ENCODE measurements around the gene DUS2.

The DUS2 gene

DNA sequence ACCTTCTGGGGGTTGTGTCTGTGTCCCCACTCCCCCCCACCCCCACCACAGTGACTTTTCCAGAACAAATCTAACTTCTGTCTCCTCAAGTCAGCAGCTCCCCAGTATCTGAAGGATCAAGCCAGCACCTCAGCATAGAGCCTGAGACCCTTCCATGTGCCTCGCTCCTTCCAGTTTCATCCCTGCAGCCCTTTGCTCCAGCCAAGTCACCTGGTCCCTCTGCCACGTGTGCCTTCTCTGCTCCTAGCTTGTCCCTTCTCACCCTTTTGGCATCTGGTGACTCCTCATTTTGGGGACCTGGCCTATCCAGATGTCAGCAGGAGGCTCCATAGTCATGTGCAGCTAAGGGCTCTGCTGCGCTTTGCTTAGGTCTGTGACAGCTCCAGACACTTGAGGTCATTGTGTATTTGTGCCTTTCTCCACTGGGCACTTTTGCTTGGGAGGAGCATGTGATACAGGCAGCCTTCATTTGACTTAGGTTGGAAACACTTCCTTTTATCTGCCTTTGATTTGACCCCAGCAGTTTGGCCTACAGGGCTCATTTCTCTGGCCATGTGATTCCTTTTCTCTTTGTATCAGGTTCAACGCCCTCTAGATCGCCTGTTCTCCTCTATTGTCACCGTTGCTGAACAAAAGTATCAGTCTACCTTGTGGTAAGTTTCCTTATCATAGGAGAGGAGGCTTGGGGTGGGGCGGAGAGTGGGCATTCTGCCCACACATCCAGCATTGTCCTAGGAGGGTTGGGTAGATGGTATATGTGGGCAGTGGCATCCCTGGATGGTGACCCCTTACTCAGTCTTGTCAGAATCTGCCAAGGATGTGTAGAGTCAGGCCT, 55.0 kb downstream of the DUS2 start:
- DNase-seq (ENCODE audit: low spot score): no peak

DNA sequence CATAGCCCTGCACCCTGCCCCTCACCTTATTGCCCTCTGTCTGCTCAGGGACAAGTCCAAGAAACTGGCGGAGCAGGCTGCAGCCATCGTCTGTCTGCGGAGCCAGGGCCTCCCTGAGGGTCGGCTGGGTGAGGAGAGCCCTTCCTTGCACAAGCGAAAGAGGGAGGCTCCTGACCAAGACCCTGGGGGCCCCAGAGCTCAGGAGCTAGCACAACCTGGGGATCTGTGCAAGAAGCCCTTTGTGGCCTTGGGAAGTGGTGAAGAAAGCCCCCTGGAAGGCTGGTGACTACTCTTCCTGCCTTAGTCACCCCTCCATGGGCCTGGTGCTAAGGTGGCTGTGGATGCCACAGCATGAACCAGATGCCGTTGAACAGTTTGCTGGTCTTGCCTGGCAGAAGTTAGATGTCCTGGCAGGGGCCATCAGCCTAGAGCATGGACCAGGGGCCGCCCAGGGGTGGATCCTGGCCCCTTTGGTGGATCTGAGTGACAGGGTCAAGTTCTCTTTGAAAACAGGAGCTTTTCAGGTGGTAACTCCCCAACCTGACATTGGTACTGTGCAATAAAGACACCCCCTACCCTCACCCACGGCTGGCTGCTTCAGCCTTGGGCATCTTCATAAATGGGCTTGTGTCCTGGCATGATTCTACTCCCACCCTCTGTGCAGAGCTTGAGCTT, 55.8 kb downstream of the DUS2 start:
- no peak for DNase-seq (ENCODE audit: low spot score)

DNA sequence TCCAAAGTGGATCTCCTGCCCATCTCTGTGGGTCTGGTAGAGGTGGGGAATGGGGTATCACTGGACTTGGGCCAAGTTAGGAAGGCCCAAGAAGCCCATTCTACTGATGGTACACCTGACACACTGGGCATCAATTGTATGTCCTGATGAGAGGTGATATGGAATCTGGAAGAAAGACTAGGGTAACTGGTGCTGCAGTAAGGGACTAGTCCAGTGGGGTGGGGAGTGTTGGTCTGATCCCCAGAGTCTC, 56.2 kb downstream of the DUS2 start:
- DNase-seq (ENCODE audit: low spot score): no peak

DNA sequence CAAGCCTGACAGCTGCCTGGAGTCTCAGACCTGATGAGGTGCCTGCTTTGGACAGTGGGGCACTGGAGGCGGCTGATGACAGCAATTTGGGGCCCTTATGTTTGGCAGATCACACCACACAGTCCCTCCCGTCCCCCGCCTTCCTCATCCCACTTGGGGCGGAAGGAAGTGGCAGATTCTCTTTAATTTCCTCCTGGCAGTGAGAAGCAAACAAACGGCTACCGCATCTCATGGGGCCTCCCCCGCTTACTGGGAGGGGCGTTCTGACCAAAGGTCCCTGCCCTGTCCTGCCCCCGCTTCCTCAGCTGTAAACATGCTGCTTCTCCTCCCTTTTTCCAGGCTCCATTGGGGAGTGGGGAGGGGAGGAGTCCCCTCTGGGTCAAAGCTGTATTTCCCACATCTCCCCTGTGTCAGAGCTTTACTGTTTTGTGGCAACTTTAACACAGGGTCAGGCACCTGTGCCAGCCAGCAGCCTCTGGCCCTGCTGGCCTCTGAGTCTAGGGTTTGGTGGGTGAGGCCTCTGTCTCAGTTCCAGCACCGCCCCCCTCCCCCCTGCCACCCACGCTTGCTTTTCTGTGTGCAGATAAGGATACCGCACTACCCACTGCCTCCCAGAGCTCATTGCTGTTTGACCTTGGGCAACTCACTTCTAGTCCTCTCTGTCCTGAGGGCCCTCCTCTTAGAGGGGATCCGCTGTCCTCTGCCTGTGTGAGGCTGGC, 56.7 kb downstream of the DUS2 start:
- DNase-seq (ENCODE audit: low spot score): no peak

DNA sequence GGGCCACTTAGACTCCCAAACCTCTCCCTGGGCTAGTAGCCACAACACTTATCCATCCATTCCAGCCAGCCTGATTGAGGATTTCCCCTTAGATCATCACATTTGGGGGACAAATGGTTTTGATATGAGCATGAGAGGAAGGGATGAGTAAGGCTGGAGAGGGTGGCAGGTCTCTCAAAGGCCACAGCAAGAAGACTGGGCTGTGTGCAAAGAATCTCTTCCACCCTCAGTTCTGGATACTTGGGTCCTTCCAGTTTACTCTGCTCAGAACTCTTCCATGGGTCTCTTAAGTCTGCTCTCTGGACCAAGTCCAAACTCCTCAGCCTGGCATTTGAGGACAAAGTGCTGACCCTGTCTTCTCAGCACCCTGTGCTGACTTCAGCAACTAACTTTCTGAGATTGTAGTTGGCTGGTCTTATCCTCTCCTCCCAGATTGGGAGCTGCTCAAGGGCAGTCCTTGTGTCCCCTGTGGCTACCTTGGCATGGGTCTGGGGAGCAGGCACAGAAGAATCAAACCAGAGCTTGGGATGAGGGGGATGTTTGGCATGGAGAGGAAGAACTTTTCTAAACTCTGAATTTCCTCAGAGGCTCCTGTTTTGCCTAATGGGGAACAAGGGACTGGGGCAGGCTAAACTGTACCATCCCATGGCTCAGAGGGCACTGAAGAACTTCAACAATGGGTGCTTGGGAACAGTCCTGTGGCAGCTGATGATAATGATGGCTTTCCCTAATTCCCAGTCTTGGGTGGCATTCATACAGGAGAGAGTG, 59.0 kb downstream of the DUS2 start:
- DNase-seq (ENCODE audit: low spot score): no peak

DNA sequence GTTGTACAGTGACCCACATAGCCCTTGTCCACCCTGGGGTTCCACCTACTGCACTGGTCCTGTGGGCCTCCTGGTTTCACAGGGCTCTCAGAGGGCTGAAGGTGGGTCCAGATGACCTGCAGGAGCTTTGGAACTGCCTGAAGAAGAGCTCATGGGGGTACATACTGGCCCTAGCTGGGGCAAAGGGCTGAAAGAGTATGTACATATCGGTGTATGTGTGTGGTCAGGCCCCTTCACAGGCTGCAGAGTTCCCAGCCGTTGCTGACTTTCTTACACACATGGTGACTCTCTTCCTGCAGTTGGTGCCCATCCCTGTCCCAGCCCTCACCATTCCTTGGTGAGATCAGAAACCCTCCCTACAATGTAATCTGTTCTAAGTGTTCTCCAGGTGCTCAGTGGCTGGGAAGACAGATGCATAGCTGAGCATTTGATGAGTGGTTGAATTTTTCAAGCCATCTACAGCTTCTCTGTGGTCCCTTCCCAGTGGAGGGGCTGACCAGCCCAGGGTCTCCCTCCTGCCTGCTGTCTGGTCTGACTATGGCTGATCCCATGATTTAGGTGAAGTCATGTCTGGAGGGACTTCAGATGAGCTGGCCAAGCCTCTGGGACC, 59.6 kb downstream of the DUS2 start:
- no peak for DNase-seq (ENCODE audit: low spot score)

DNA sequence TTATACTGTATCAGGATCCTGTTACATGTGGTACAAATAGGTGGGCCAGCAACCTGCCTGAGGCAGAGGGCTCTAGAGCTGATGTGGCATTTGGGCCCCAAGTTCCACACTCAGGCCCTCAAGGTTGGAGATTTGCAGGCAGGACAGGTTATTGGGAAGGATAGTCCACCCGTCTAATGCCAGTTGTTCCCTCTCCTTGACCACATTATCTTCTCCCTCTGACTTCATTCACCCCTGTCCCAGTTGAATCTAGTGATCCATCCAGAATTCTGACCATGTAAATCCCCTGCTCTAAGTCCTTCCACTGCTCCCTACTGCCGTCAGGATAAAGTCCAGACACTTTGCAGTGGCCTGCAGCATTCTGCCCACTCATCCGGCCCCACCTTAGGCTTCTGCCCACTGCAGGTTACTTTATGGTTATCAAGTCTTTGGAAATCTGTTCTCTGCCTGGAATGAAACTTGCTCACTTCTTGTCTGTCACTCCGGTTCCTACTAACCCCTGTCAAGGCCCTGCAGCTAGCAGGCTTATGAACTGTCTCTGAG, 60.2 kb downstream of the DUS2 start:
- no peak for DNase-seq (ENCODE audit: low spot score)

DNA sequence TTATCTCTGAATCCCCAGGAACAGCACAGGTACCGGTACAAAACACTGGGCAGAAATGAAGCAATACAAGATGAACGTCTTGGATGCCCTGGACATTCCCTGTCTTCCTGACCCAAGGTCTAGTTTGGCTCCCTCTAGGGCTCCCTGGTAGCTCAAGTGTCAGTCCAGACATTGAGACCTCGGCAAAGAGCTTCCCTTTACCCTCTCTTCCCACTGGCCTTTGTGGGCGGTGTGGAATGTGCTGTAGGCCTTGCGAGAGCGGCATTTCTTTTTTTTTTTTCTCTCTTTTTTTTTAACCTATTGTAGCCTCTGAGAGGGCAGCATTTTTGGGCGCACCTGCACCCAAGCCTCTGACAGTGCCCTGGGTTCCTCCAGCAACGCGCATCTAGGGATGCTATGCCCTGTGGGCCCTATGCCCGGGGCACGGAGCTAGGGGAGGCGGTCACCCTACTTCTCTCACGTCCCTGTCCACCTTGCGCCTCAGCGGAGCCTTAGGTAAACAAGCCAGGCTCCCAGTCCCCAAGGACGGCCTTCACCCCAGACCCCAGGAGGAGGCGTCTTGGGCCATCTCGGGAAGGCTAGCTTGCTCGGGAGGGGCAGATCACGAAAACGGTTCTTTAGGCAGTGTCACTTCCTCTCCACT, 60.9 kb downstream of the DUS2 start:
- peak; percentile 62 for DNase-seq (ENCODE audit: low spot score)

DNA sequence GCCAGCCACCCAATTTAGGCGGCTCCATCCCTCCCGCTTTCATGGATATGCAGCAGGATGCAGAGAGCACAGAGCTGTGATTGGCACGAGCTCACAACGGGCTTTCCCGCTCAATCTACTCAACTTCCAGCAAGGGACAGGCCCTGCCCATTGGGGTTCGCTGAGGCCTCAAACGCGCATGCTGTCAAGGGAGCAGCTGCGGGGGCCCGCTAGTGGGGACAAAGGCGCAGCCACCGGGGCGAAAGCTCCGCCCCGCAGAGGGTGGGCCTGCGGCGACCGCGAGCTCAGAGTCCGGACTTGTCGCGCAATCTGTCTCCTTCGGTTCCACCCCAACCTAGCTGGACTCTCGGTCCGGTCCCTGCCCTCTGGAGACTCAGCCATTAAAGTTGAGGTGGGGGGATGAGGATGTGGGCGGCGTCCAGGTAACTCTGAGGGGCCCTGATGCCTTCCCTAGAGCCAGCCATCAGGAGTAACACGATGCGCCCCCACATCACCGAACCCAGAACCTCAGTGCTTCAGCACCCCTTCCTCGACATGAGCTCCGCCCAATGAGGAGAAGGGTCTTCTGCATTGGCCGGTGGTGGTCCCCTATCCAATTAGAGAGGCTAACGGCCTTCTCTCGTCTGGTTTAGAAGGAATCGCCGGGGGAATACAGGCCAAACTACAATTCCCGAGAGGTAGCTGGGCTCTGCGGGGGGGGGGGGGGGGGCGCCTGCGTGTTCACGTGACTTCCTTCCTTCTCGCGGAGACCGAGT, 61.6 kb downstream of the DUS2 start:
- peak; percentile 96 for DNase-seq (ENCODE audit: low spot score)

DNA sequence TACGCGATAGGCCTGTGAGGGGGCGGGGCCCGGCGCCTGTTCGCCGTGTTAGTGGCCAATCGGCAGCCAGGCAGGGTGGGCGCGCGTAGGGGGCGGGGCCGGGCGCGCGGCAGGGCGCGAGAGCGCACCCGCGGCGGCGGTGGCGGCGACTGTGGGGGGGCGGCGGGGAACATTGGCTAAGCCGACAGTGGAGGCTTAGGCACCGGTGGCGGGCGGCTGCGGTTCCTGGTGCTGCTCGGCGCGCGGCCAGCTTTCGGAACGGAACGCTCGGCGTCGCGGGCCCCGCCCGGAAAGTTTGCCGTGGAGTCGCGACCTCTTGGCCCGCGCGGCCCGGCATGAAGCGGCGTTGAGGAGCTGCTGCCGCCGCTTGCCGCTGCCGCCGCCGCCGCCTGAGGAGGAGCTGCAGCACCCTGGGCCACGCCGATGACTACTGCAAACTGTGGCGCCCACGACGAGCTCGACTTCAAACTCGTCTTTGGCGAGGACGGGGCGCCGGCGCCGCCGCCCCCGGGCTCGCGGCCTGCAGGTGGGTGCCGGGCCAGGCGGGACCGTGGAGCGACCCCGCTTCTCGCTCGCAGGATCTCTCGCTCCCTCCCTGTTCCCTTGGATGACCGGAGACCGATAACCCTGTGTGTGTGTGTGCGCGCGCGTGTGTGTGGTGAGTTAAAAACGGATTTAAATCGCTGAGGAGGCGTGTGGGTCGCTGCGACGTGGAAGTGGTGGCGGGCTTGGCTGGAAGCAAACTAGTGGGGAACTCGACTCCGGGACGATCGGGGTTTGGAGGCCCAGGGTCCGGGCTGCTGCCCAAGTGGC, 62.4 kb downstream of the DUS2 start, which contains the start of gene NFATC3:
NFATC3 (plus strand) TSS at position 112 of the 813 bp plus-strand sequence; CDS start at position 424, 312 bp downstream.
- DNase-seq (ENCODE audit: low spot score): peak; percentile 69

DNA sequence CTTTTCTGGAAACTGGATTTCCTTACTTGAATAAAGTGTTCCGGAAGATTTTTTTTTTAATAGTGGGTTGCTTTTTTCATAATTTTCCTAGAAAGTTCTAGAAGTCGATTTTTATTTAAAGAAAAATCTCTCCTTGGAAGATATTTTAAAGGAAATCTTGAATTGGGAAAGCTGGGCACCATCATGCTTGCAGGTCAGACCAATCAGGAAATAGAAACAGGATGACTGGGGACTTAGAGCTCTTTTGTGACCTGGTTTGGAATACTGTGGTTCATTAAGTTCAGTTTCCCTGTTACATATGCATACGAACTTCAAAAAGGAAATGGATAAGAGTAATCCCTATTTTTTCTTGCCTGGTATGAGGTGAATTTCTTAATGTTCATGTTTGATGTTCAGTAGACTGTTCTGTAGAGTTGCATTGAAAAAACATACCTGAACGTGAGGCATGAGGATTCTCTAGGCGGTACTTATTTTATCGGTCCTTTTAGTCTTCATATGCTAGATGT, 63.3 kb downstream of the DUS2 start:
- DNase-seq (ENCODE audit: low spot score): peak; percentile 37

DNA sequence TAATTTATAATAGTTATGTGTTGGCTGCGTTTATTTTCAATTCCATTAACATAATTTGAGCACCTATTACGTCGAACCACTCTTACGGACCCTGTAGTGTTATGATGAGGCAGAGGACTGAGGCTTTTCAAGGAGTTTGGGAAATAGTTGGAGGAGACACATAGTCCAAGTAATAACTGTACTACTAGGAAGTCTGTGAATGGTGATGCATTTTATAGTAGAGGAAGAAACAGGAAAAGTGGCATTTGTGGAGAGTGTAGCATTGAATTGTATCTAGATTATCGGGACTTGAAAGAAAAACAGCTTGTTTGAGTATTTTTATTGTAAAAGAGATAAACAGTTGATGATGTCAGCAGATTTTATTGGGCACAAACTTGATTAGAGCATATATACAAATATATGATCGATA, 63.8 kb downstream of the DUS2 start:
- DNase-seq (ENCODE audit: low spot score): no peak

DNA sequence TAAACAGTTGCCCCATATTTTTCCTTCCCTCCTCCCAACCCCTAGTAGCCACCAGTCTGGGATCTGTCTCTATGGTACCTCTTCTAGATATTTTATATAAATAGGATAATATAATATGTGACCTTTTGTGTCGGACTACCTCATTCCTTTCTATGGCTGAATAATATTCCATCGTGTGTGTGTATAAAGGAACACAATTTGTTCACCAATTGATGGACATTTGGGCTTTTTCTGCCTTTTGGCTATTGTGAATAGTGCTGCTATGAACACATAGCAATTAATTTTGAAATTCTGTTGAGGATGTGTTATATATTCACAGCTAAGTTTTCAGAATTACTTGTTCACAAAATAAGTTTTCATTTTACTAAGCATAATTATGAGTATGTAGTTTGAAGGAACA, 64.6 kb downstream of the DUS2 start:
- DNase-seq (ENCODE audit: low spot score): no peak

DNA sequence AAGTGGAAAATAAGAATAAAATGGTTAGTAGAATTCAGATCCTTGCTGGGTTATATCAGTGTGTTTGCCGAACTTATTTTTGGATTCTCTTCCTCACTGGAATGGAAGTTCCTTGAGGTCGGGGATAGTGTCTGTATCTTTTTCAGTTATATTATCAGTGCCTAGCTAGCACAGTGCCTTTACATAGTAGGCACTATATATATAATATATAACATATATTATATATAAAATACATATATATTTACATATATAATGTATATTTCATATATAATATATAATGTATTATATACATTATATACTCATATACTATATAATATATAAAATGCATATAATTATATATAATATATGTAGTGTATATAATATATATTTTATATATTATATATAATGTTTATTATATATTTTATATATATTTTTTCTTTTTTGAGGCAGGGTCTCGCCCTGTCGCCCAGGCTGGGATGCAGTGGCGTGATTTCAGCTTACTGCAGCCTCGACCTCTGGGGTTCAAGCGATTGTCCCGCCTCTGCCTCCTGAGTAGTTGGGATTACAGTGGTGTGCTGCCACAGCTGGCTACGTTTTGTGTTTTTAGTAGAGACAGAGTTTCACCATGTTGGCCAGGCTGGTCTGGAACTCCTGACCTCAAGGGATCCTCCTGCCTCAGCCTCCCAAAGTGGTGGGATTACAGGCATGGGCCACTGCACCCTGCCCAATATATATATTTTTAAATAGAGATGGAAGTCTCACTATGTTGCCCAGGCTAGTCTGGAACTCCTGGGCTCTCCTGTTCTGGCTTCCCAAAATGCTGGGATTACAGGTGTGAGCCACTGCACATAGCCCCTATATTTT, 65.3 kb downstream of the DUS2 start:
- DNase-seq (ENCODE audit: low spot score): no peak

DNA sequence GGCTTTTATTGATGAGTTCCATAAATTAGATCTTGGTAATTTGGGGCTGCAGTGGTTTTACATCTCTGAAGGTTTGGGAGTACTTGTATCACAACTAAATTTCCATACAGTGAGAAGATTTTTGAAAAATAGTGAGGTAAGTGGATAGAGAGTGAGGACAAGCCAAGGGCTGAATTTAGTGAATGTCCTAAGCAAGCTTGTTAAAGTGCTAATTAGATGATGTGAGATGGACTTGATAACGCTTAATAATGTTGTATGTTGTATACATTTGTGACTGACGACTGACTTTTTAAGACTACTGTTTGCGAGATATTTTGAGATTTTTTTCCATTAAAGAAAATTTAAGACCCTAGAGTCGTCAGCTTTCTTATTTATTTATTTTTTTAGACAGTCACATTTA, 66.0 kb downstream of the DUS2 start:
- DNase-seq (ENCODE audit: low spot score): no peak

DNA sequence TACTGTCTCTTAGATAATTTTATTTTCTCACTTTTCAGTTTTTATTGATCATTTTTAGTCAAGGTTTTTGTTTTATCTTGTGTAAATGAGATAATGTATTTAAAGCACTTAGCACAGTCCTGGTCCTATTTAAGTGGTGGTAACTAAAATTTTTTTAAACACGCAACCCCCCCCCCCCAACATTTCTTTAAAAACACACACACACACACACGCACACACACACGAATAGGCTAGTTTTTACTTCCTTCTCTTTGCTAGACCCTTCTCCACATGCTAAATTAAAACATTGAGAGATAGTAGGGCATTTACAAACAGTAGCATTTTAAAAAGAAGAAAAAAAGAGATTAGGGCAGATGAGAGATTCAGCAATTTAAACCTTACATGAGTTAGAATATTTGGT, 67.0 kb downstream of the DUS2 start:
- DNase-seq (ENCODE audit: low spot score): no peak

DNA sequence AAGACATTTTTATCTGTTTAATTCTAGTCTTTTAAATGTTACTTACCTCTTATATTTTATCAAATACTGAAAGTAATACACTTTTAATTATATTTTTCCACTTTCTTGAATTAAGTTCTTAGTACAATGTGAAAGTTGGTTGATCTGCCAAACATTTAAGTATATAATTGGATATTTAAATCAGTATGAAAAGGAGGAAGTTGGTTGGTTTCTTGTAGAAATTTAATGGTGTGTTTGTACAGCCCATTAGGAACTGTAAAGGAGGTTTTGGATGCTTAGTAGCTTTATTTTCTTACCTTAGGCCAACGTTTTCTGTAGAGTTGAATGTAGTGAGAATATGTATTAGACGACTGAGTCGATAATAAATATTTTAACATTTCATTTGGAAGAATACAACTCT, 67.4 kb downstream of the DUS2 start:
- DNase-seq (ENCODE audit: low spot score): no peak
